ENCODE results near the gene NAB1.
"Not testable (repeated sequence)": the region's sequence is repeated elsewhere in the genome, so short reads cannot be mapped to it uniquely, and the experiment has no call there.

The NAB1 gene

GRCh38 chr2:190649035-190649797 is at the start of gene NAB1:
TSS of gene NAB1 (plus strand) at chr2:190649083. CDS start at chr2:190659177, 10,094 bp downstream.
- DNase-seq (ENCODE audit: low read depth in 1 of 2, low spot score in 1 of 2): peak; percentile 20 to 47

- DNase-seq (ENCODE audit: low read depth in 1 of 2, low spot score in 1 of 2): no peak
Observed at GRCh38 chr2:190599546-190600220, 49.2 kb upstream of the NAB1 start.

- no peak for DNase-seq (ENCODE audit: low read depth in 1 of 2, low spot score in 1 of 2)
Observed at GRCh38 chr2:190600293-190601103, 48.4 kb upstream of the NAB1 start.

GRCh38 chr2:190603374-190603773 is 45.5 kb upstream of the NAB1 start:
- no peak for DNase-seq (ENCODE audit: low read depth in 1 of 2, low spot score in 1 of 2)

- no peak for DNase-seq (ENCODE audit: low read depth in 1 of 2, low spot score in 1 of 2)
Observed at GRCh38 chr2:190607014-190607597, 41.8 kb upstream of the NAB1 start.

- no peak for DNase-seq (ENCODE audit: low read depth in 1 of 2, low spot score in 1 of 2)
Observed at GRCh38 chr2:190607657-190608357, 41.1 kb upstream of the NAB1 start.

GRCh38 chr2:190608863-190609262 is 40.0 kb upstream of the NAB1 start:
- DNase-seq (ENCODE audit: low read depth in 1 of 2, low spot score in 1 of 2): not testable (repeated sequence)

GRCh38 chr2:190609397-190609796 is 39.5 kb upstream of the NAB1 start:
- DNase-seq (ENCODE audit: low read depth in 1 of 2, low spot score in 1 of 2): not testable (repeated sequence)

- DNase-seq (ENCODE audit: low read depth in 1 of 2, low spot score in 1 of 2): not testable (repeated sequence)
Observed at GRCh38 chr2:190610528-190610927, 38.4 kb upstream of the NAB1 start.

- DNase-seq (ENCODE audit: low read depth in 1 of 2, low spot score in 1 of 2): no peak
Observed at GRCh38 chr2:190615555-190616200, 33.2 kb upstream of the NAB1 start.

GRCh38 chr2:190618030-190618429 is 30.9 kb upstream of the NAB1 start:
- DNase-seq (ENCODE audit: low read depth in 1 of 2, low spot score in 1 of 2): no peak

- no peak for DNase-seq (ENCODE audit: low read depth in 1 of 2, low spot score in 1 of 2)
Observed at GRCh38 chr2:190625691-190626090, 23.2 kb upstream of the NAB1 start.

- no peak for DNase-seq (ENCODE audit: low read depth in 1 of 2, low spot score in 1 of 2)
Observed at GRCh38 chr2:190626641-190627210, 22.2 kb upstream of the NAB1 start.

- DNase-seq (ENCODE audit: low read depth in 1 of 2, low spot score in 1 of 2): no peak
Observed at GRCh38 chr2:190627448-190628412, 21.2 kb upstream of the NAB1 start.

- no peak for DNase-seq (ENCODE audit: low read depth in 1 of 2, low spot score in 1 of 2)
Observed at GRCh38 chr2:190628591-190629319, 20.1 kb upstream of the NAB1 start.

- DNase-seq (ENCODE audit: low read depth in 1 of 2, low spot score in 1 of 2): no peak
Observed at GRCh38 chr2:190634381-190634780, 14.5 kb upstream of the NAB1 start.

- DNase-seq (ENCODE audit: low read depth in 1 of 2, low spot score in 1 of 2): no peak
Observed at GRCh38 chr2:190635781-190636180, 13.1 kb upstream of the NAB1 start.

GRCh38 chr2:190636361-190636760 is 12.5 kb upstream of the NAB1 start:
- DNase-seq (ENCODE audit: low read depth in 1 of 2, low spot score in 1 of 2): no peak
